Breast epithelium (tissue), 4 donors: Measurements from ENCODE around the gene CNFN. TPM values are rescaled to one million over a fixed set of nuclear protein-coding genes. Genes with fewer than 3 reads are reported as not detected.

Experiments
- DNase-seq, 2 donors: peaks; one replicate each; pipeline ENCODE4 v3.0.0-alpha.2; 2019; ENCODE audit warnings: low spot score in 2 of 2
- H3K27ac ChIP-seq, 2 donors: fragments of 200-600 bp; sonication (generic) in 1 of 2; one replicate each; pipeline ENCODE4 v1.5.1; 2016 to 2019; ENCODE audit warnings: mild to moderate bottlenecking in 1 of 2
- H3K27me3 ChIP-seq, 2 donors: fragments of 200-600 bp; sonication (generic) in 1 of 2; one replicate each; pipeline versions ENCODE4 v1.5.1 to v1.6.0; 2017 to 2019; ENCODE audit warnings: control low read depth in 1 of 2, mild to moderate bottlenecking in 1 of 2
- H3K36me3 ChIP-seq: fragments of 200-600 bp; one replicate; pipeline ENCODE4 v1.5.1; 2019
- H3K4me1 ChIP-seq, 2 donors: fragments of 200-600 bp; sonication (generic); one replicate each; pipeline ENCODE4 v1.5.1; 2016 to 2019; ENCODE audit warnings: control low read depth in 1 of 2
- H3K4me3 ChIP-seq, 3 donors: fragments of 200-600 bp; sonication (generic); 1 replicate in 2 of 3; 2 replicates in 1 of 3; pipeline ENCODE4 v1.5.1; 2016 to 2019; ENCODE audit warnings: mild to moderate bottlenecking in 3 of 3, moderate library complexity in 2 of 3
- H3K9me3 ChIP-seq, 2 donors: fragments of 200-600 bp; sonication (generic) in 1 of 2; one replicate each; pipeline ENCODE4 v1.5.1; 2016 to 2019; ENCODE audit warnings: control low read depth in 1 of 2
- POLR2A ChIP-seq: fragments of 450-650 bp; IDR thresholded peaks from one replicate; pipeline ENCODE4 v1.6.1; 2016; ENCODE audit warnings: antibody characterized with exemption, mild to moderate bottlenecking, moderate library complexity
- POLR2AphosphoS5 ChIP-seq, 3 donors: sonication (generic); formaldehyde crosslinking; IDR thresholded peaks; one replicate each; pipeline ENCODE4 v1.6.1; 2017; ENCODE audit warnings: antibody characterized with exemption in 3 of 3
- intact Hi-C: fragments of 100-400 bp; cut with DNase I; formaldehyde crosslinking; loops from one replicate; pipeline ENCODE4 v1.15.1; 2023; ENCODE audit warnings: low total_unique reads
- total RNA-seq, 3 donors: library from RNA; depleted of rRNA; stranded (reverse); fragments of >200 nt; gene quantifications; one replicate each; pipeline ENCODE4 v1.1.0, GENCODE V29; 2016
- TF ChIP-seq, protein P1 (sequence below), 3 donors: fragments of 450-650 bp; IDR thresholded peaks; one replicate each; pipeline ENCODE4 v1.5.1; 2016 to 2017; ENCODE audit warnings: antibody characterized with exemption in 3 of 3, mild to moderate bottlenecking in 3 of 3, moderate library complexity in 3 of 3

Gene CNFN
- total RNA-seq, 3 donors from 2014 or later: 2.6 to 4.8 (median 3.0) TPM

DNA sequence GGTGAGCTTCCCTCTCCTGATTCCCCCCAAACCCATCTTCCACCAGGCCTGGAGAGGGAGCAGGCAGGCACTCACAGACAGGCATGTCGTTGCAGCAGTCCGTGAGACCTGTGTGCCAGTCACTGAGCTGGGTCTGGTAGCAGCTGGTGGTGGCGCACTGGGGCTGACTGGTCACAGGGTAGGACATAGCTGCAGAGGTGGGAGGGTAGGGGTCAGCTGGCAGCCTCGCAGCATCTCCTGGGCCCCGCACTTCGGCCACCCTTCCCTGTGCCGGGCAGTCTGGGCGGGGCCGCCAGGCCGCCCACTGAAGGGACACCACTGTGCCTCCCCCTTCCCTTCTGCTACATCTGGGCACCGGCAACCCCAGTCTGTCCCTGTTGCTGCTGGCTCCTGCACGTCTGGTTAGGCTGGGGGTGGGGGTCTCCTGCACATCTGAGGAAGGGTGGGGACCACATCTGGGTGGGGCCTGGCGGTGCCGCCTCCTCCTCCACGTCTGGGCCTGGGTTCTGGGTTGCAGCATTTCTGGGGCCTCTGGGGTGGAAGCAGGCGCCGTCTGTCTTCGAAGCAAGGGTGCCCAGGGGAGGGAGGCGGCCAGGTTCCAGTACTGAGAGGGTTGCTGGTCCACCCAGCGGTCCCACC lies 1.1 kb downstream of the CNFN start:
- intact Hi-C loops: no loop called here
- Histone ChIP-seq H3K36me3 (no peaks in the 10 kb centered on the region), H3K9me3 (no peaks in the 10 kb centered on the region), H3K27me3 (no peaks in the 10 kb centered on the region), H3K4me3 (no peak overlapping the region), H3K27ac (no peak overlapping the region), H3K4me1 (no peaks in the 10 kb centered on the region)
- TF ChIP-seq POLR2AphosphoS5 (IDR thresholded peaks at IDR 0.05) (no peak), POLR2A (no peak)
- TF ChIP-seq, protein P1, sequence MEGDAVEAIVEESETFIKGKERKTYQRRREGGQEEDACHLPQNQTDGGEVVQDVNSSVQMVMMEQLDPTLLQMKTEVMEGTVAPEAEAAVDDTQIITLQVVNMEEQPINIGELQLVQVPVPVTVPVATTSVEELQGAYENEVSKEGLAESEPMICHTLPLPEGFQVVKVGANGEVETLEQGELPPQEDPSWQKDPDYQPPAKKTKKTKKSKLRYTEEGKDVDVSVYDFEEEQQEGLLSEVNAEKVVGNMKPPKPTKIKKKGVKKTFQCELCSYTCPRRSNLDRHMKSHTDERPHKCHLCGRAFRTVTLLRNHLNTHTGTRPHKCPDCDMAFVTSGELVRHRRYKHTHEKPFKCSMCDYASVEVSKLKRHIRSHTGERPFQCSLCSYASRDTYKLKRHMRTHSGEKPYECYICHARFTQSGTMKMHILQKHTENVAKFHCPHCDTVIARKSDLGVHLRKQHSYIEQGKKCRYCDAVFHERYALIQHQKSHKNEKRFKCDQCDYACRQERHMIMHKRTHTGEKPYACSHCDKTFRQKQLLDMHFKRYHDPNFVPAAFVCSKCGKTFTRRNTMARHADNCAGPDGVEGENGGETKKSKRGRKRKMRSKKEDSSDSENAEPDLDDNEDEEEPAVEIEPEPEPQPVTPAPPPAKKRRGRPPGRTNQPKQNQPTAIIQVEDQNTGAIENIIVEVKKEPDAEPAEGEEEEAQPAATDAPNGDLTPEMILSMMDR (IDR thresholded peaks at IDR 0.05): no peak
- no peak for DNase-seq

DNA sequence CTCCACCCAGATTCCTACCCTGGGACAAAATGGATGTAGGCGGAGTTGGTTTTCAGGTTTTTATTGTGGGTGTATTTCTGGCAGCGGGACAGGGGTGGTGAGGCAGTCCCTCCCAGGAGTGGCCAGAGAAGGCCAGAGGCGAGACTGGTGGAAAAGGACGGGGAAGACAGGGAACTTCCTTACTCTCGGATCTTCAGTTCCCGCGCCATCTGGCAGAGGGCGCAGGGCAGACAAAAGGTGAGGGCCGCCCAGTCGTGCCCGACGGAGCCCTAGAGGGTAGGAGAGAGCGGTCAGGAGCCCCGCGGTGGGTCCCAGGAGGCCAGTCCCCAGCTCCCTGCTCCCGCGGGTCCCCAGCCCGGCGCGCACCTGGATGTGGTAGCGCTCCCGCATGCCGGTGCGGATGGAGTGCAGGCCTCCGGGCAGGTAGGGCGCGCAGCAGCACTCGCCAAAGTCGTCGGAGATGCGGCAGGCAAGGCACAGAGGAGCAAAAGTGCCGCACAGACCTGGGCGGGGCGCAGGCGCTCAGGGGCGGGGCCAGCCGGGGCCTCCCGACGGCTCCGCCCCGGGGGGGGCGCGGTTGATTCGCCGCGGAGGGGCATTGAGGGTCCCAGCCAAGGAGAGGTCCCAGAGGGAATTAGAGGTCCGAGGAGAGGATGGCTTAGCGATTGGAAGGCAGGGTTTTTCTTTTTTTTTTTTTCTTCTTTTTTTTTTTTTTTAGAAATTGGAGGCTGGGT lies 3.0 kb downstream of the CNFN start:
- Histone ChIP-seq H3K9me3 (no peaks in the 10 kb centered on the region), H3K27me3 (peaks cover 0 to 4% of the 10 kb centered on the region in 2 donors), H3K36me3 (no peaks in the 10 kb centered on the region), H3K27ac (peak overlapping the region; percentile 78 to 80), H3K4me3 (peak overlapping the region; percentile 40 to 67 (median 55)), H3K4me1 (no peaks in the 10 kb centered on the region)
- intact Hi-C loops: no loop called here
- DNase-seq: peak; percentile 79 to 80
- TF ChIP-seq, protein P1 (IDR thresholded peaks at IDR 0.05): peak; percentile 59 to 76 (median 61)
- TF ChIP-seq POLR2A (no peak), POLR2AphosphoS5 (IDR thresholded peaks at IDR 0.05) (peak in 1 of 3 donors; percentile 23)

DNA sequence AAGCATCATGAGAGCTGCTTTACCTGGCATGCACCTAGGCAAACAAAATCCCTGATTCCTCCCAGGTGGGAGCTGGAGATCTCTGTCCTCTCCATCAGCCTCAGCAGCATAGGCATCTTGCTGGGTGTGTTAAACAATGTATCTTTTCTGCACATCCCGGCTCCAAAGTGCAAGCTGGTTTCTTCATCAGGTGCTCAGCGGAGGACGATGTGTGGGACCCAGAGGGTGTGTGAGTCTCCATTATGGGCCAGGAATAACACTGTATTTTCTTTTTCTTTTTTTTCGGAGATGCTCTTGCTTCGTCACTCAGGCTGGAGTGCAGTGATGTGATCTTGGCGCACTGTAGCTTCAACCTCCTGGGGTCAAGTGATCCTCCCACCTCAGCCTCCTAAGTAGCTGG lies 9.9 kb downstream of the CNFN start:
- Histone ChIP-seq H3K4me1 (no peaks in the 10 kb centered on the region), H3K27ac (no peak overlapping the region), H3K4me3 (no peak overlapping the region), H3K27me3 (peaks cover 0 to 10% of the 10 kb centered on the region in 2 donors), H3K36me3 (no peaks in the 10 kb centered on the region), H3K9me3 (no peaks in the 10 kb centered on the region)
- TF ChIP-seq POLR2AphosphoS5 (IDR thresholded peaks at IDR 0.05) (no peak), POLR2A (no peak)
- TF ChIP-seq, protein P1 (IDR thresholded peaks at IDR 0.05): no peak
- intact Hi-C loops: loop anchor here (2.0 kb wide), 1 partner anchor 45 kb away; no protein-coding TSS in a partner anchor
- DNase-seq: no peak

DNA sequence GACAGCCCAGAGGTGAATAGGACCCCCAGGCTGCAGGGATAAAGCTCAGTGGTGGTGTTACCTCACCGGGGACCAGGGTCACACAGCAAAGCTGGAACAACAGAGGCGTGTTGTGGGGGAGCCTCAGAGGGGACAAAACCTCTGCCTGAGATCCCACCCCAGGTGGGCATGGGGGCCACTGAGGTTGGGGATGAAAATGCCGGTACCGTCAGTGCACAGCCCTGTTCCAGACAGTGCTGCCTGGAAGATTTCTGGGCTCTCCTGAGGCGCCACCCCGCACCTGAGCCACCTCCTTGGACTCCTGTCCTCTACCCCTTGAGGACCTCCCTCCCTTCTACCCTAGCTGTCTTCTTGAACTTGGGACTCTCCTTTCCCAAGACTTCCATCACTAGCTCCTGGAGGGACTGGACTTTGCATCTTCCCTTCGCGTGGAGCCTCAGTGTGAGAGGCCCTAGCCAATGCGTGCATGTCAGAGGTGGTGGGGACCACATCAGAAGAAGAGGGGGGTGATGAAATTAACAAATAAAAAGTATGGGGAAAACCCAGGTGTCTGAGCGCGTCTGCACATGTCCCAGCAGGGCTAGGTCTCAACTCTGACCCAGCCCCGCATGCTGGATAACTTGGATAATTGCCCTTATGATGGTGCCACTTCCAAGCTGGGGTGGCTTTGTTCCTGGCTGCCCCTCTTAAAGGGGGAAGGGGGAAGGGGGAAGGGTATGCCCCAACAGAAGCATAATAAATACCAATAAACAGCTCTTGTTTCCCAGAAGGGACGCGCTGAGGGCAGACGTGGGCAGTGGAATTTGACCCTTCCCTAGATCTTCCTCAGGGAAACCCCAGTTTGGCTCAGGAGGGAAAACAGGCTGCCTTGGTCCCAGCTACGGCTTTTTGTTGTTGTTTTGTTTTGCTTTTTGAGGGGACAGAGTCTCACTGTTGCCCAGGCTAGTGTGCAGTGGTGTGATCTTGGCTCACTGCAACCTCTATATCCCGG lies 11.6 kb downstream of the CNFN start:
- Histone ChIP-seq H3K4me1 (no peaks in the 10 kb centered on the region), H3K27me3 (peaks cover 0 to 10% of the 10 kb centered on the region in 2 donors), H3K27ac (no peak overlapping the region), H3K4me3 (no peak overlapping the region), H3K36me3 (no peaks in the 10 kb centered on the region), H3K9me3 (no peaks in the 10 kb centered on the region)
- no peak for TF ChIP-seq POLR2A
- TF ChIP-seq, protein P1 (IDR thresholded peaks at IDR 0.05): no peak
- no peak for TF ChIP-seq POLR2AphosphoS5 (IDR thresholded peaks at IDR 0.05)
- intact Hi-C loops: no loop called here
- DNase-seq: no peak
